GM12865 (cell line): ENCODE results near the gene PDCD6IP.

Experiments used
- DNase-seq: peaks from one replicate; pipeline ENCODE4 v3.0.0; 2010; ENCODE audit warnings: low read depth
- H3K4me3 ChIP-seq: 2 replicates; pipeline ENCODE4 v1.5.1; 2011; ENCODE audit warnings: mild to moderate bottlenecking, low read depth, low read length, control low read depth
- TF ChIP-seq, protein P1 (sequence below): IDR thresholded peaks from 2 replicates; pipeline ENCODE4 v1.5.1; 2011; ENCODE audit warnings: low read length, control low read depth, low read depth, inconsistent platforms; ENCODE audit not compliant: insufficient read depth; ENCODE audit errors: missing control alignments

PDCD6IP gene

DNA sequence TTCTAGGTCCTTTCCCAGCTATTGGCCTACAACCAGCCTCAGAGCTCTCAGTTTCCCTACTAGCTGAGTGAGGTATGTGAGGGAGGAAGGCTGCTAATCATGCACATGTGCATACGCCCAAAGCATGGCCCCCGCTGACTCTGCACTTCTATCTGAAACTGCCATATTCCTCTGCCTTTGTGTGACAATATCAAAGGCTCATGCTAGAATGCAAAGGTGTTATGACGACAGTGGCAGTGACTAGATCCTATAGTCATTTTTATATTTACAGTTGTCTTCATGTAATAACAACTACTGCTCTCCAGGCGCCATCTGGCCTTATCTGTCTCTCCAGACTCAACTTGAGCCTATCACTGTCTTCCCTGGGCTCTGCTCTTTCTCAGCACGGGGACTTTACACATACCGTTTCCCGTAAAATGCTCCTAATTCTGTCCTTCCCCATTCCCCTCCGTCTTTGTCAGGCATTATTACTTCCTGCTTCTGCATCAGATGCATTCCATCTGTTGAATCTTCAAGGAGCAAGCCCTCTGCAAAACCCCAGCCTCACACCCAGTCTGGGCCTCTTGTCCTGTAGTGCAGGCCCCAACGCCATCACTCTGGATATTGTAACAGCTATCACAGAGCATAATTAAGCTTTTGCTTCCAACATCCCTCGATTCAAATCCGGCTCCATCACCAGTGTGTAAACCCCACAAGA, 102.5 kb downstream of the PDCD6IP start:
- DNase-seq, result no peak

DNA sequence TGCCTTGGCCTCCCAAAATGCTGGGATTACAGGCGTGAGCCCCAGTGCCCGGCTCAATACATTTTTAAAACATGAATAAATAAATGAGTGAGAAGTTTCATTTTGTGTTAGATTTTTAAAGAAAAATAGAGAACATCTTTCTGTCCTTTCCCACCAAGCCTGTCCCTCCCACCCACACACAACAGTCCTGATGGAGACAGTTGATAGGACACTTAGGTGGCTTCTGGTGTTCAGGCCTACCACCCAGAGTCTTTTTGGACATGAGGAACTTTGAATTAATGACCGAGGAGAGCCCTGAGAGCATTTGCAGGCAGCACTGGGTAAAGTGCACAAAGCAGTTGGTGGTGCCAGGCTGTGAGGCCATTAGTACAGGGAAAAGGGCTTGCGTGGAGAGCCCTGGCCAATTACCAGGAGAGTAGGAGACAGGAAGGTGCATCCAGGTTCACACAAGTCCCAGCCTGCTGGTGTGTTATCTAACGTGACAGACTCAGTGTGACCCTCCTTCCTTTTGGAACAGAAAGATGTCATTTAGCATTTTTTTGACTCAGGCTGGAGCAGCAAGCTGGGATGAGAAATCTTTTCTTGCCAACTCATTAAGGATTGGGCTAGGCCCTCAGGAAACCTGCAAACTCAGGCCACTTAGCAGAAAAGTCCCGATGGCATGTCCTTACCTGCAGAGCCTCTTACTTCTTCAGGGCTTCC, 103.6 kb downstream of the PDCD6IP start:
- DNase-seq, result no peak
- no peak overlapping the region for H3K4me3 ChIP-seq
- TF ChIP-seq, protein P1, sequence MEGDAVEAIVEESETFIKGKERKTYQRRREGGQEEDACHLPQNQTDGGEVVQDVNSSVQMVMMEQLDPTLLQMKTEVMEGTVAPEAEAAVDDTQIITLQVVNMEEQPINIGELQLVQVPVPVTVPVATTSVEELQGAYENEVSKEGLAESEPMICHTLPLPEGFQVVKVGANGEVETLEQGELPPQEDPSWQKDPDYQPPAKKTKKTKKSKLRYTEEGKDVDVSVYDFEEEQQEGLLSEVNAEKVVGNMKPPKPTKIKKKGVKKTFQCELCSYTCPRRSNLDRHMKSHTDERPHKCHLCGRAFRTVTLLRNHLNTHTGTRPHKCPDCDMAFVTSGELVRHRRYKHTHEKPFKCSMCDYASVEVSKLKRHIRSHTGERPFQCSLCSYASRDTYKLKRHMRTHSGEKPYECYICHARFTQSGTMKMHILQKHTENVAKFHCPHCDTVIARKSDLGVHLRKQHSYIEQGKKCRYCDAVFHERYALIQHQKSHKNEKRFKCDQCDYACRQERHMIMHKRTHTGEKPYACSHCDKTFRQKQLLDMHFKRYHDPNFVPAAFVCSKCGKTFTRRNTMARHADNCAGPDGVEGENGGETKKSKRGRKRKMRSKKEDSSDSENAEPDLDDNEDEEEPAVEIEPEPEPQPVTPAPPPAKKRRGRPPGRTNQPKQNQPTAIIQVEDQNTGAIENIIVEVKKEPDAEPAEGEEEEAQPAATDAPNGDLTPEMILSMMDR, result no peak

More for the DNA sequence above, 102.5 kb downstream of the PDCD6IP start:
- TF ChIP-seq, protein P1, result no peak
- H3K4me3 ChIP-seq, result no peak overlapping the region

DNA sequence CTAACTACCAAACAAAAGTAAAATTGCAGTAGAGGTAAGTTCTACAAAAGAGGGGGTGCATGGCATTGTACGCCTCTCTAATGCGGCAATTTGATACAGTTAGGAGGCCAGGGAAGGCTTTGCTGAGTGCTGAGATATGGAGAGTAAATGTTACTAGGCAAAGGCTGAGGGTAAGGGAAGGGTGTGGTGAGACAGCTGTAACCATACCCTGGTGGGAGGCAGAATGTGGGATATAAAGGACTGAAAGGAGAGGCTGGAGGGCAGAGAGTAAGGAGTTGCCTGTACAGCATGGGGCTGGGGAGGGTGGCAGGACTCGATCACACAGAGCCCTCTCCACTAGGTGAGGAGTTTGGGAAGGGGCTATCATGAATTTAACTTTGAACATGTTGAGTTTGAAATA, 106.3 kb downstream of the PDCD6IP start:
- DNase-seq, result no peak
- TF ChIP-seq, protein P1, result no peak
- H3K4me3 ChIP-seq, result no peak overlapping the region

DNA sequence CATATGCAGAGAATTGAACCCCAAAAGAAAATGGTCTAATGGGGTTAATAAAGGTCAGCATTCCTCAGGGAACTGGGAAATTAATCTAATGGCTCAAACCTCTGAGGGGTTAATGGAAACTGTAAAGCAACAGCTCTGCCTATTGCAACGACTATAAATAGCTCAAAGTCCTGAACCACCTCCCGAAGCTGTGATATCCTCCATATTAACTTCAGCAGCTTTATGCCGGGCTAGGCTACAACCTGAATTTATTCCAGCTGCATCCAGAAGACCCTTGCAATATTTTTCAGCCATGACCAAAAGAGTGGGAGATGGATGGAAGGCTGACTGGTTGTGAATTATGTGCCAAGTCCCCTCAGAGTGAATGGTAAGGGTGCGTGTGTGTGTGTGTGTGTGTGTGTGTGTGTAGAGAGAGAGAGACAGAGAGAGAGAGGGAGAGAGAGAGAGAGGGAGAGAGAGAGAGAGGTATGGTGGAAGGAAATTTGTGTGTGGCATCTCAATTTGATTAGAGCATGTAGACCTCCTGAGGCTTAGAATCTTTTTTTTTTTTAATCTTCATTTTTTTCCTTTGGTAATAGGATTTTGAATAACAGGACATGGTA, 109.9 kb downstream of the PDCD6IP start:
- TF ChIP-seq, protein P1, result no peak
- H3K4me3 ChIP-seq, result no peak overlapping the region
- DNase-seq, result no peak

DNA sequence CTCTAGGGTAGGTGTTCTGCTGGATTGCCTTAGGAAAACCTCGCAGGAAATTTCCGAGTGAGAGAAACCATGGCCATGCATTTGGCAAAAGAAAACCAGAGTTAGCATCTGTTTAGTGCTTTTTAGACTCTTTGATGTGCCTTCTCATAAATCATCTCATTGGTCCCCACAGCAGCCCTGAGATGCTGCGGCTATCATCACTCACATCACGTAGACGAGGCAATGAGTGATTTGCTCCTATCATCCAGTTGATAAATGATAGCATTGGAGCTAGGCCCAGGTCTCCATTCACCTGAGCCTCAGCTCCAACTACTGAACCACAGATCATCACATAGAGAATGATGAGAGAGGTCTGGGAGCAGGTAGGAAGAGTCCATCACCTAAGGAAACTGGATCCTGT, 111.1 kb downstream of the PDCD6IP start:
- DNase-seq, result no peak
- H3K4me3 ChIP-seq, result no peak overlapping the region
- TF ChIP-seq, protein P1, result no peak

DNA sequence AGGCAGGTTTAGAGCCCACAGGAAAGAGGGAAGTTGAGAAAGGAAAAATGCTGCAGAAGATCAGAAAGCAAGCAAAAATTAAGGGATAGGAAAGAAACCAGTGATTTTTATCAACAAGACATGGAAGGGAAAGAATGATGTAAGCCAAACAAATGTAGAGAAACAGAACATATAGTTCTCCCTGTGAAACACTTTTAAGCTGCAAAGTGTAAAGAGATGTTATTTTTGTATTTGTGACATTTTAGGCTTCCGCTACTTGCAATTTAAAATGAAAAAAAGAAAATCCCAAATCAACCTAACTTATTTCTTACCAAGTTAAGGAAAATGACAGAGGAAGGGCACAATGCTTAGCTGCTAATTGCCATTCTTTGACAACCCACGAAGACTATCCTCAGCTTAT, 111.6 kb downstream of the PDCD6IP start:
- H3K4me3 ChIP-seq, result no peak overlapping the region
- TF ChIP-seq, protein P1, result no peak
- DNase-seq, result no peak
